Measurements from ENCODE around the gene LRP1B.

Gene LRP1B

DNA sequence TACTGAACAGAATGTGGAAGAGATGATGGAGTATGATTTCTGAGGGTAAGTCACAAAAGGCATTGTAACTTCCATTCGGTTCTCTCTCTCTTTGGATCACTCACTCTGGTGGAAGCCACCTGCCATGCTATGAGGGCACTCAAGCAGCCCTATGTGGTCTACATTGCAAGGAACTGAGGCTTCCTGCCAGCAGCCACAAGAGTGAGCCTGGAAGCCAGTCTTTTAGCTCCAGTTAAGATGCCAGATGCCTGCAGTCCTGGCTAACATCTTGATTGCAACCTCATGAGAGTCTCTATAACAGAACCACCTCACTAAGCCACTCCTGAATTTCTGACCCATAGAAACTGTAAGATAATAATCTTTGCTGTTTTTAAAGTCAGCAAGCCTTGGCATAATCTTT lies 935.7 kb downstream of the LRP1B start:
- no peak for TF ChIP-seq EZH2phosphoT487 (IDR thresholded peaks at IDR 0.05; ENCODE audit: low read length)
- no peak for TF ChIP-seq EZH2 (optimal IDR thresholded peaks at IDR 0.05; ENCODE audit: low read depth, low read length)
- TF ChIP-seq, protein P1, sequence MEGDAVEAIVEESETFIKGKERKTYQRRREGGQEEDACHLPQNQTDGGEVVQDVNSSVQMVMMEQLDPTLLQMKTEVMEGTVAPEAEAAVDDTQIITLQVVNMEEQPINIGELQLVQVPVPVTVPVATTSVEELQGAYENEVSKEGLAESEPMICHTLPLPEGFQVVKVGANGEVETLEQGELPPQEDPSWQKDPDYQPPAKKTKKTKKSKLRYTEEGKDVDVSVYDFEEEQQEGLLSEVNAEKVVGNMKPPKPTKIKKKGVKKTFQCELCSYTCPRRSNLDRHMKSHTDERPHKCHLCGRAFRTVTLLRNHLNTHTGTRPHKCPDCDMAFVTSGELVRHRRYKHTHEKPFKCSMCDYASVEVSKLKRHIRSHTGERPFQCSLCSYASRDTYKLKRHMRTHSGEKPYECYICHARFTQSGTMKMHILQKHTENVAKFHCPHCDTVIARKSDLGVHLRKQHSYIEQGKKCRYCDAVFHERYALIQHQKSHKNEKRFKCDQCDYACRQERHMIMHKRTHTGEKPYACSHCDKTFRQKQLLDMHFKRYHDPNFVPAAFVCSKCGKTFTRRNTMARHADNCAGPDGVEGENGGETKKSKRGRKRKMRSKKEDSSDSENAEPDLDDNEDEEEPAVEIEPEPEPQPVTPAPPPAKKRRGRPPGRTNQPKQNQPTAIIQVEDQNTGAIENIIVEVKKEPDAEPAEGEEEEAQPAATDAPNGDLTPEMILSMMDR (IDR thresholded peaks at IDR 0.05; ENCODE audit: low read length): no peak
- no peaks in the 10 kb centered on the region for H3K9me3 ChIP-seq (replicated peaks; ENCODE audit: insufficient read depth, low read length)
- H3K4me3 ChIP-seq (ENCODE audit: low read length): no peak overlapping the region
- H4K20me1 ChIP-seq (ENCODE audit: insufficient read depth, low read length): no peaks in the 10 kb centered on the region
- no peaks in the 10 kb centered on the region for H3K4me1 ChIP-seq (ENCODE audit: low read length)
- no peak overlapping the region for H2AFZ ChIP-seq (ENCODE audit: low read length)
- no peaks in the 10 kb centered on the region for H3F3A ChIP-seq (ENCODE audit: insufficient read depth, low read length)
- no peak overlapping the region for H3K9ac ChIP-seq (ENCODE audit: low read length)
- DNase-seq: no peak
- no peaks in the 10 kb centered on the region for H3K9me2 ChIP-seq (replicated peaks; ENCODE audit: insufficient read depth, low read length)
- H3K4me2 ChIP-seq (ENCODE audit: low read depth, low read length): no peak overlapping the region
- no peaks in the 10 kb centered on the region for H3K36me3 ChIP-seq (replicated peaks; ENCODE audit: insufficient read depth, low read length)
- no peaks in the 10 kb centered on the region for H3K27me3 ChIP-seq (replicated peaks; ENCODE audit: insufficient read depth, low read length)
- no peaks in the 10 kb centered on the region for H3K79me2 ChIP-seq (ENCODE audit: low read length)
- H3K27ac ChIP-seq (ENCODE audit: low read length): no peak overlapping the region

DNA sequence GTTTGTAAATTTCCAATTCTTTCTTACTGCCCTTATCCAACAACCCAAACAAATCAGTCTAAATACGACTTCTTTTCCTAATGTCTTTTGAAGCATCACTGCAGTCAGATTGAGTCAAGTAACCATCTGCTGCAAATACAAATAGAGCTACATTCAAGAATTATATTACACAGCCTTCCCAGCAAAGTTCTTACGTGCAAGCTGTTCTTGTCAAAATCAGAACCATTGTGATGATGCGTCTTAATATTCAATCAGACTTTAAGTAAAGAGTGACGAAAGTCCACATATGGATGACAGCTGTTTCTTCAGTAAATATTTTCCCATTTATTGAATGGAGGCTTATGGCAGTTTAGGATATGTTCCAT lies 943.8 kb downstream of the LRP1B start:
- no peaks in the 10 kb centered on the region for H4K20me1 ChIP-seq (ENCODE audit: insufficient read depth, low read length)
- H3K79me2 ChIP-seq (ENCODE audit: low read length): no peaks in the 10 kb centered on the region
- TF ChIP-seq EZH2phosphoT487 (IDR thresholded peaks at IDR 0.05; ENCODE audit: low read length) (no peak), EZH2 (optimal IDR thresholded peaks at IDR 0.05; ENCODE audit: low read depth, low read length) (no peak)
- TF ChIP-seq, protein P1 (IDR thresholded peaks at IDR 0.05; ENCODE audit: low read length): no peak
- no peaks in the 10 kb centered on the region for H3K4me1 ChIP-seq (ENCODE audit: low read length)
- no peak overlapping the region for H2AFZ ChIP-seq (ENCODE audit: low read length)
- no peak for DNase-seq
- H3K4me3 ChIP-seq (ENCODE audit: low read length): no peak overlapping the region
- H3K36me3 ChIP-seq (replicated peaks; ENCODE audit: insufficient read depth, low read length): no peaks in the 10 kb centered on the region
- no peak overlapping the region for H3K27ac ChIP-seq (ENCODE audit: low read length)
- no peaks in the 10 kb centered on the region for H3F3A ChIP-seq (ENCODE audit: insufficient read depth, low read length)
- no peak overlapping the region for H3K9ac ChIP-seq (ENCODE audit: low read length)
- no peaks in the 10 kb centered on the region for H3K9me2 ChIP-seq (replicated peaks; ENCODE audit: insufficient read depth, low read length)
- H3K9me3 ChIP-seq (replicated peaks; ENCODE audit: insufficient read depth, low read length): no peaks in the 10 kb centered on the region
- no peaks in the 10 kb centered on the region for H3K27me3 ChIP-seq (replicated peaks; ENCODE audit: insufficient read depth, low read length)
- H3K4me2 ChIP-seq (ENCODE audit: low read depth, low read length): no peak overlapping the region

DNA sequence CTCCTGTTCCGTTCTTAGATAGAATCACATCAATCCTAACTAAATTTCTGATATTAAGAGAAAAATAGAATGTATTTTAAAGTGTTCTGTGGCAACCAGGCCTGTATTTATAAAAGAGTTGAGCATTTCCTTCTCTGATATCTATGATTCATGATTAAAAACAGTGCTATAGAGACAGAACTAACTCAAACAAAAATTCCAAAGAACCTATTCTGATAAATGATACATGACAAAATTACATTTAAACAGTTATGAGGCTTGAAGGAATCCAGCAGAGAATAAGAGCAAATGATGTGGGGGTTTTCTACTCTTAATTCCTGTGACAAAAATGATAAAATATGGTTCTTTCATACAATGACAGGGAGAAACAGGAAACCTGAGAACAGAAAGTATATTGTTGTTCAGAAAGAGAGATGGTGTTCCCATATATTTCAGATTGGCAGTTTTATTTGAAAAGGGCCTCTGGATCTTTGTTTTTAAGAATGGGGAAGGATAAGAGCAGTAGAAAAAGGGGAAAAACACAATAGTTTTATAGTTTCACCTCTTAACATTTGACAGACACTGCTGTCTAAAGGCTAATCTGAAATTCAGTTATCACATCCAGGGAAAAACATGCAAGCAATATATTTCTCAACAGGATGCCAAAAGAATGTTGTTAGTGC lies 944.3 kb downstream of the LRP1B start:
- Histone ChIP-seq H3K79me2 (ENCODE audit: low read length) (no peaks in the 10 kb centered on the region), H3K4me3 (ENCODE audit: low read length) (no peak overlapping the region), H3K4me1 (ENCODE audit: low read length) (no peaks in the 10 kb centered on the region), H2AFZ (ENCODE audit: low read length) (no peak overlapping the region), H3K9me3 (replicated peaks; ENCODE audit: insufficient read depth, low read length) (no peaks in the 10 kb centered on the region), H3K9me2 (replicated peaks; ENCODE audit: insufficient read depth, low read length) (no peaks in the 10 kb centered on the region), H3K9ac (ENCODE audit: low read length) (no peak overlapping the region), H3K27ac (ENCODE audit: low read length) (no peak overlapping the region), H3K27me3 (replicated peaks; ENCODE audit: insufficient read depth, low read length) (no peaks in the 10 kb centered on the region), H3F3A (ENCODE audit: insufficient read depth, low read length) (no peaks in the 10 kb centered on the region), H4K20me1 (ENCODE audit: insufficient read depth, low read length) (no peaks in the 10 kb centered on the region), H3K36me3 (replicated peaks; ENCODE audit: insufficient read depth, low read length) (no peaks in the 10 kb centered on the region), H3K4me2 (ENCODE audit: low read depth, low read length) (no peak overlapping the region)
- TF ChIP-seq EZH2 (optimal IDR thresholded peaks at IDR 0.05; ENCODE audit: low read depth, low read length) (no peak), EZH2phosphoT487 (IDR thresholded peaks at IDR 0.05; ENCODE audit: low read length) (no peak)
- TF ChIP-seq, protein P1 (IDR thresholded peaks at IDR 0.05; ENCODE audit: low read length): no peak
- DNase-seq: no peak
